ENCODE measurements around the gene RPRD1B.
"Not testable (repeated sequence)": the region's sequence is repeated elsewhere in the genome, so short reads cannot be mapped to it uniquely, and the experiment has no call there.

The RPRD1B gene

DNA sequence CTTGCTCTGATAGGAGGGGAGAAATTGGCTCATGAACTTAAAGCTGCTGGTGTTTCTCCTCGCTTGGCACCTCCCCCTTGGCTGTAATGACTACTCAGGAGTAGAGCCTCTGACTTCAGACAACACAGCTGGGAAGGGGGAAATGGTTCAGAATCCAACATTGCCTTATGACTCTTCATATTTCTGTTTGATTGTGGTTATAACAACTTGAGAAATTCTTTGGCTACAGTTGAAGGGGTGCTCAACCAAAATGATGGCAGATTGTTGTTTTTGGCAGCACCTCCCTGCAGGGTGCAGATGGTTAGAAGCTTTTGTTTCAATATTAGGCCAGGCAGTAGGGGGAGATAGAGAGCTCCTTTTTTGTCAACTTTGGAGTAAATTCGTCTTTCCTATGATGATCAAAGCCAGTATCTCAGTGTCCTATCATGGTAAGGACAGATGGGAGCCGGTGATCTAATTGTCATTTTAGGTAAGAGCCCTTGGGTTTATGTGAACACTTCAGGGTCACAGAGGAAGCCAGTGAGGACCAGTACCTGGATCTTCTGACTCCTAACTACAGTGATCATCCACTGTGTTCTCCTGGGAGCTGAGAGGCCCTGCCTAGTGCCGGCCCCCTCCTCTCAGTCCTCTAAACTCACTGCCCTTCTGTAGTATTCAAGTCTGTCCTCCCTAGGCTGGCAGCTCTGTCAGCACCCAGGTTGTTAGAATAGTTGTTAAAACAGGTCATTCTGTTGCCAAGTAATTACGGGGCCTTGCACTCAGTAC lies 39.9 kb downstream of the RPRD1B start:
- no peak for DNase-seq (ENCODE audit: low read depth, low spot score)

DNA sequence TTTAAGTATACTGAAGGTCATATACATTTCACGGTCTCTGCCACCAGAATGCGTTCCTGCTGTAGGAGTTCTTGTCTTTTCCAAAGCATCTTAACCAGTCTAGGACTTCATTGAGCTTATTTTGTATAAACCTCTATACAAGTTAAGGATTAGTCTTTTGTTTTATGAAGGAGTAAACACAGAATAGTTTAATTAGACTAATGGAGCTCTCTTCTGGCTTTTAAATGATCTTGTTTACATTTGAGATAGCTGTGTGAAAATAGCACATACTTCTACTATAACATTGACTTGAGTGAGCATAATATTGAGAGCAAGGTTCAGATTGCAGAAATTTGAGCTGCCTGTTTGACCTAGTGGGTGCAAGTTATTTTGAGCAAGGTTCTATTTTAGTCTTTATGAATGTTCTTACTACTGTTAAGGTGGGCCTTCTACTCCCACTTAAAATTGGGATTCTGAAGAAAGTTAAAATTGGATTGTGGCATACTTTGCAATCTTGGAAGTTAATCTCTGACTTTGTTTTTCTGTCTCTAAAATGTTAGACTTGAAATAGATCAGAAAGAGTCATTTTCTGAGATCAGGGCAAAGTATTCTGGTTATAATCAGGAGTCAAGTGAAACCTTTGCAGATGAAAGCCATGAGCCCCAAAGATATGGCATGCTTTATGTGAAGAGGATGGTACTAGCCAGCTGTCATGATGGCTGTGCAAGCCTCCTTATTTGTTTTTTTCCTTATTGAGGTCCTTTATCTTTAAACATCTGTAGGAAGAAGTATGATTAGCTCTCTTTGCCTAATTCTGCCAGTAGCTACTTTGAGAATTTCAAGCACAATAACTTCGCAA lies 41.8 kb downstream of the RPRD1B start:
- DNase-seq (ENCODE audit: low read depth, low spot score), result no peak

DNA sequence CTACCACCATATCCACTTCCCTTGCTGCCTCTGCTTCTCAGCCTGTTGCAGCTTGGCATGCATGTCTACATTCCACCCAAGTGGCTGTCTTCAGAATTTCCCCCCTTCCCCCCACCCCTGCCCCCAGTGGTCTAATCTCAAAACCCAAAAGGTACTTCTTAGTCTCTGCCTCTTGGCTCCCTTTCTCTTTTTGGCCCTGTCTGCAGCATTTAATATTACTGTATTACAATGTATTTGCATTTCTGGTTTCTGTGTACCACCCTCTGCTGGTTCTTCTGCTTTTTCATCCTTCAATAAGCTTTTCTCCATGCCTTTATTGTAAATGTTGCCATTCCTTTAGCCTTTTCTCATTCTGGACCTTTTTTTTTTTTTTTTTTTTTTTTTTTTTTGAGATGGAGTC lies 43.0 kb downstream of the RPRD1B start:
- no peak for DNase-seq (ENCODE audit: low read depth, low spot score)

DNA sequence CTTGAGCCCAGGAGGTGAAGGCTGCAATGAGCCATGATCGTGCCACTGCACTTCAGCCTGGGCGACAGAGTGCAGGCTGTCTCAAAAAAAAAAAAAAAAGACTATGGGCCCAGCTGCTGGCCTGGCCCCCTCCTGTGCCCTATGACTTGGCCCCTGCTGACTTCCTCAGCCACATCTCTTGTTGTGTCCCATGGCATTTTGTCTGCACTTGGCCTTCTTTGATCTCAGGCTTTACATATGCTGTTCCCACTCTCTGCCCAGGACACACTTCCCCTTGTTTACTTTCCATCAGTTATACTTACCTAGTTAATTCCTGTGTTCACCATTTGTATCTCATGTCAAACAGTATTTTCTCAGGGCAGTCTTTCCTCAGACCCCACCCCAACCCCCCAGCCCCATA lies 44.5 kb downstream of the RPRD1B start:
- DNase-seq (ENCODE audit: low read depth, low spot score), result no peak

DNA sequence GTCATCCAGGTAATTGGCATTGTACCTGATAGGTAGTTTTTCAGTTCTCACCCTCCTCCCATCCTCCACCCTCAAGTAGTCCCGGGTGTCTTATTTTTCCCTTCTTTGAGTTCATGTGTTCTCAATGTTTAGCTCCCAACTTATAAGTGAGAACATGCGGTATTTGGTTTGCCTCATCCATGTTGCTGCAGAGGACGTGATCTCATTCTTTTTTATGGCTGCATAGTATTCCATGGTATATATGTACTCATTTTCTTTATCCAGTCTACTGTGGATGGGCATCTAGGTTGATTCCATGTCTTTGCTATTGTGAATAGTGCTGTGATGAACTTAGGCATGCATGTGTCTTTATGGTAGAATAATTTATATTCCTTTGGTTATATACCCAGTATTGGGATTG lies 45.8 kb downstream of the RPRD1B start:
- DNase-seq (ENCODE audit: low read depth, low spot score), result no peak

DNA sequence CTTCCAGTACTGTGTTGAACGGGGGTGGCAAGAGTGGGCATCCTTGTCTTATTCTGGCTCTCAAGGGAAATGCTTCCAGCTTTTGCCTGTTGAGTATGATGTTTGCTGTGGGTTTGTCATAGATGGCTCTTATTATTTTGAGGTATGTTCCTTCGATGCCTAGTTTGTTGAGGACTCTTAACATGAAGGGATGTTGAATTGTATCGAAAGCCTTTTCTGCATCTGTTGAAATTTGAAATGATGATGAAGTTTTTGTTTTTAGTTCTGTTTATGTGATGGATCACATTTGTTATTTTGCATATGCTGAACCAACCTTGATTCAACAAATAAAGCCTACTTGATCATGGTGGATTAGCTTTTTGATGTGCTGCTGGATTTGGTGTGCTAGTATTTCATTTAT lies 48.0 kb downstream of the RPRD1B start:
- no peak for DNase-seq (ENCODE audit: low read depth, low spot score)

DNA sequence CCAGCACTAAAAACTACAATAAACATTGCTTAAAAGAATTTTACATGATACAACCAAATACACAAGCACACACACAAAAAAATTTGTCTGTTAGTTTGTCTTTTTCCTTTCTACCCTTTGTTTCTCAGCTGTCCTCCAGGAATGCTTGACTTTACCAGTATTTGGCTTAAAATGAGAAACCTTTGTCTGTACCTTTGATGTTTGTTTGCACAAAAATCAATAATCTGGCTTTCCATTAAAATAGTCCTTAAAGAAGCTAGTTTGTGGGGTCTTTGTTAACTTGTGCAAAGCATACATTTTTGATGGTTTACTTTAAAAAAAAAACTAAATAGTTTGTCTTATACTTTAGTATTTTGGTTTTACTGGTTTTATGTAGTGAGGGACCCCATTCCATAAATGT lies 49.3 kb downstream of the RPRD1B start:
- DNase-seq (ENCODE audit: low read depth, low spot score), result no peak

DNA sequence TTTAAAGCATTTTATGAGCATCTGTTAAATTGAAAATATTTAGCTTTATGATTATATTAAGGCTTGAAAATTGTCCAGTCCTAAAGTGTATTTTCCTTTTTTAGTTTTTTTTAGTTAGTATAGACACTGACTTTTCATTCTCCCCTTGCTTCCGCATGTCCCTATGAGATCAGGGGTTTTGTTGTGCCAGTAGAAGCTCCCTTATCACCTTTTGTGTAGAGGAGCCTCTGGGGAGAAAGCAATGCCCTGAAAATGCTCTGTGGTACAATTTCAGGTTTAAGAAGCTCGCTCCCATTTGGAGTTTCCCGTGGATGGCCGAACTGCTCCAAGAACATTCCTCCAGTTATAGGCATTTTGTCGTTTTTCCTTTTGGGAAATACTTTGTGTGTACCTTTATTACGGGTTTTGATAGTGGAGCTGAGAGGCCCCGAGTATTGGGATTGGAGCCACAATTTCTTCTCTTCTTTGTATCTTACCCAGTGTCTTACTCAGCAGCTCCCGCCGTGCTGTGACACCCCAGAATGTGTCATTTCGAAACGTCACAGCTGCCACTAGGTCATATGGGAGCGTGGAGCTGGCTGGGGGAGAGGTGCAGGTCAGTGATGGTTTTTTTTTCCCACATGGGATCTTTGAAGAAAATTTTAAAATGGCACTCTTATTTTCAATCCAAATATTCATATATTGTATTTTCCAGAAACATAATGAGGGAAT lies 49.9 kb downstream of the RPRD1B start:
- no peak for DNase-seq (ENCODE audit: low read depth, low spot score)

DNA sequence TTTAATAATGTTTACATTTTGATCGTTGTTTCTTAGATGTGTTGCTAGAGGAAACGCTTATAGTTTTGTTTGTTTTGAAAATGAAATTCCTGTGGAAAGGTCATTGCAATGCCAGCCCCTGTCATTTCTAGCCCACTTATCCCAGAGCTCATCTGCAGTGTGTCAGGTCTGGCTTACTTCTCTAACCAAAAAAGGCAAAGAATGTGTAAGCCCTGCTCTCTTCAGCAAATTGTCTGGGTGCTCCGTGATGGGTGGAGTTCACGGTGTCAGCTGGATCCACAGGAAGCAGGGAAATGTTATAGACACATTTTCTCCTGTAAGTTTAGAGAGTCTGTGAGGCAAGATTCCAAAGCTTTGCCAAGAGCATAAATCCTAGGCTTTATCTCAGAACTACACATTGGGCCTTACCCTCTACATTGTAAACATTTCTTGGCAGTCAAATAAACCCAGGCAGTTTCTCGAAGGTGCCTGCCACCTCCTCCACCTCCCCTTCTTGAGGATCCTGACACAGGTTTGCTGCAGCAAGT lies 50.9 kb downstream of the RPRD1B start:
- no peak for DNase-seq (ENCODE audit: low read depth, low spot score)

DNA sequence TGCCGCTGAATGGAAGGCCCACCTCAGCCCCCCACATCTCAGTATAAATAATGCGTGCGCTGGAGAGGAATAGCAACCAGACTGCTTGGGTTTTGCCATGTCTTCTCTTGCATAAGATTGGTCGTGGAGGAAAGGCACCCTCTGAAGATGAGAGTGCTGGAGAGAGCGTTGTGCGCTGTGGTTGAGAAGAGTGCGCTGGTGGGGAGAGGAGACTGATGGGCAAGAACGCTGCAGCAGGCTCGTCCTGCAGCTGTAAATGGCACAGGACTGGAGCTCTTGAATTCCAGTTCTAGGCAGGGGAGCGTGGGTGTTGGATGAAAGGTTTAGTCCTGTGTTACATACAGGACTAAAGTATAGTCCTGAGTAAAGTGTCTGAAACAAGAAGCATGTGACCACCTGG lies 51.5 kb downstream of the RPRD1B start:
- DNase-seq (ENCODE audit: low read depth, low spot score), result no peak

DNA sequence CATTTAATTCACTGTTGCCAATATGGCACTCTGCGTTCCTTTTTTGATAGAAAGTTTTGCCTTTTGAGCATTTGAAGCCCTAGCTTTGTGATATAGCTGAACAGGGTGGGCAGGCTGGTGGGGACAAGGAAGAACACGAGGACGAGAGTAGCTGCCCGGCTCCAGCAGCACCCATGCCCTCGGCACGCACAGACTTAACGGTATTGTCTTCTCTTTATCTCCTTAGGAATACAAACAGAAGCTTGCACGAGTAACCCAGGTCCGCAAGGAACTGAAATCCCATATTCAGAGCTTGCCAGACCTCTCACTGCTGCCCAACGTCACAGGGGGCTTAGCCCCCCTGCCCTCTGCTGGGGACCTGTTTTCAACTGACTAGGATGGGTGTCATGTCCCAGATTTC lies 56.0 kb downstream of the RPRD1B start:
- no peak for DNase-seq (ENCODE audit: low read depth, low spot score)

DNA sequence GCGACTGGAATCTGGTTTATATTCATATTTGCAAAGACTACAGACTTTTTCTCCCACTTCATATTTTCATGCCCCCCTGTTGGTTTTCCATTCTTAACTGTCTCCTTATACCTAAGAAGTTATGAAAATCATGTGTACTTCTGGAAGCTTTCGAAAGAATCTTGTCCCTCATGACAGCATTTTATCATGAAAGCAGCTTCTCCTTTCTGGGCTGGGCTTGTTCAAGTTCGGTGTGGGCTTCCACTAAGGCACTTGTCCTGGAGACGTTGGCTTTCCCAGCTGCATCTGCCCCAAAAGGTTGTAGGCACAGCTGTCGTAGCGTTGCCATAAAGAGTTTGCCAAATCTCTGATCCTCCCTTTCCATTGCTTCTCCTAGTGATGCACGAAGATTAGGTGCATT lies 56.5 kb downstream of the RPRD1B start:
- no peak for DNase-seq (ENCODE audit: low read depth, low spot score)

DNA sequence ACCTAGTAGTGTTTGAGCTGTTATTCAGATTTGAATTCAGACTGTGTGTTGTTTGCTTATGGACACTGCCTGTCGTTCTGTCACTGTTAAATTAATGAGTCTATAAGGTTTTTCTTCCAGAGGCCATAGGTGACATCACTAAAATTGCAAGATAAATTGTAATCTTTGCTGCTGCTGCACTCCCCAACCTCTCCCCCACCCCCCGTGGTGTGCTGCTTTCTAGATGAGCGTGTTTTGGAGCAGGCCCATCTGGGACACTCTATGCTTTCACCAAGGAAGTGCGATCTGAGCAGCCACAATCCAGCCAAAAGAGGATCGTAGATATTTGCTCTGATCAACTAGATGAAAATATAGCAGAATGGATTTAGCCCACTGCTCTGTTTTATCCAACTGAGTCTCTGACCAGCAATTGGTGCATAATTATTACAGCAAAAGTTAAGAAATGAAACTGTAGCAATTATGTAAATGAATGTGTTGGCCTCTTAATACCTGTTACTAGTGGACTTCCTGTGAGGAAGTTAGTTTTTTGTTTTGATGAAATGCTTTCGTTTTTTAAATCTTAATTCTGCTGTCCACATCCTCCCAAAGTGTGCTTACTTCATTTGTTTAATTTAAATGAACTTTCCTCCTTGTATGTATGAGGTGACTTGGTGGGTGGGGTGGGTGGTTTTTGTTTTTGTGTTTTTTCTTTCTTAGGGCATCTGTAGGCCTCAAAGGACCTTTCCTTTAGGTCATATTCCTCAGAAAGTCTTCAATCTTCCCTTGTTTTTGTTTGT lies 58.1 kb downstream of the RPRD1B start:
- DNase-seq (ENCODE audit: low read depth, low spot score), result no peak

DNA sequence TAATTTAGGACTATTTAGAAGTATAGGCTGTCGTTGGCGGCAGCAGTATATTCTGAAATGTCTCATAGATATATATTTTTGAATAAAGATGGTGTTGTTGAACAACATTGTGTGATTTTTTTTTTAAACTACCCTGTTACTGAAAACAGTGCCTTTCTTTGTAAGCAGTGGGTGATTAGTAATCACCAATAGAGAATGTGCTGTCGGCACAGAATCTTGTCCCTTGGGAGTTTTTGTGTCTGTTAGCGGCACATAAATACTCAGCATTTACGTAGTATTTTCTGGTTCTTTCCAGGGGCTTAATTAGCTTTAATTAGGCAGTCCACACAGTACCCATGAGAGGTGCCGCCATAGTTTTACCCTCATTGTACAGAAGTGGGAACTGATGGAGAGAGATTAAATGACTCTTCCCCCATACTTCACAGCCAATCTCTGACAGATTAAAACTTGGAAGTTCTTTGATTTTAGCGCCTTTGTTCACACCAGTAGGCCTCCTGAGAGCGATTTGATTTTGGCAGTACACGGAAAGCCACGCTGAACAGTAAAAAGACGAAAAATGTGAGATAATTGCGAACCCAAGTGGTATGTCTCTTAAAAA lies 58.8 kb downstream of the RPRD1B start:
- DNase-seq (ENCODE audit: low read depth, low spot score), result no peak

DNA sequence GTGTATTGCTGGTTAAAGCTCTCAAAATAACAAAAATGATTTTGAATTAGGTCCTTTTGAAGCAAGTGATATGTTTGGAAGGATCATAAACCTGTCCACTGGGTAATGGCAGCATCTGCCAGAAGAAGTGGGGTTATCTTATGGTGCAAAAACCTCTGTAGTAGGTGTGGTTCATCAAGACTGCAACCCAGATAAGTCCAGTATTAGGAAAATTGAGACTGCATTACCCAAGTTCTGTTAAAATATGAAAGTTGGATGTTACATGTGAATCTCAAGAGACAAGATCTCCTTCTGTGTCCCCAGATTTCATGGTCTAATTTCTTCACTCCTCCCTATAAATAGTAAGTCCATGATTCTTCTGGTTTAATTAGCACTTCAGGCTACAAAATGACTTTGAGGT lies 59.4 kb downstream of the RPRD1B start:
- no peak for DNase-seq (ENCODE audit: low read depth, low spot score)

DNA sequence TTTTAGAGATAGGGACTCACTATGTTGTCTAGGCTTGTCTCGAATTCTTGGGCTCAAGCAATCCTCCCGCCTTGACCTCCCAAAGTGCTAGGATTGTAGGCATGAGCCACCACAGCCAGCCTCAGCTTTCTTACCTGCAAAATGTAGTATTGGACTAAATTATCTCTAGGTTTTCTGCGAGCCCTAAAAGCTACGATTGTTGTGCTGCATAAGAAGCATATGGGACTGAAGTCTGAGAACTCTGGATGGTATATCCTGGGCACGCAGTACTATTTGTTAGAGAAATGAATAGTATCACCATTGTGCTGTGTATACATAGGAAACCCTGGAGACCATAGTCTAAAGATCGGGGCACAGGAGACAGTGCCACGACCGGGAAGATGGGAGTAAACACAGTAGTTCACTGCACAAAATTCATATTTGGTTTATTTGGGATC lies 60.1 kb downstream of the RPRD1B start:
- no peak for DNase-seq (ENCODE audit: low read depth, low spot score)

DNA sequence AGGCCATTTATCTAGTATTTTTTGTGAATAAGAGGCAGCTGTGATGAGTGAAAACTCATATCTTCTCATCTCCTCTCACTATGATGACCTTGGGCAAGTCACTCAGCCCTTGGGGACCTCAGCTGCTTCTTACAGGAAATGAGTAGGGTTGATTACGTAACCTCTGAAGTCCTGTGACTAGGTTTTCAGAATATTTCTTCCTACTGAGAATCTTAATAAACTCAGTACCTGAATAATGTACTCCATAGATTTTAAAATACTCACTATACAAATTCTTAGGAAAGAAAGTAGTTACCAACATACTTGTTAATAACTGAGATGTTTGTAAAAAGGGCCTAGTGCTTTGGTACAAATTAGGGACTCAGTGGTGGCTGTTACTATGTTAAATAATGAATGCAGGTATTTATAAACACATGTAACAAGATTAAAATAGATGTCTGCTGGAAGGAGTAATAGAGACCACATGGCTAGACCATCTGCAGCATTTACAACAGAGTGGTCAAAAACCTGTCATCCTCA lies 60.9 kb downstream of the RPRD1B start:
- DNase-seq (ENCODE audit: low read depth, low spot score), result no peak

DNA sequence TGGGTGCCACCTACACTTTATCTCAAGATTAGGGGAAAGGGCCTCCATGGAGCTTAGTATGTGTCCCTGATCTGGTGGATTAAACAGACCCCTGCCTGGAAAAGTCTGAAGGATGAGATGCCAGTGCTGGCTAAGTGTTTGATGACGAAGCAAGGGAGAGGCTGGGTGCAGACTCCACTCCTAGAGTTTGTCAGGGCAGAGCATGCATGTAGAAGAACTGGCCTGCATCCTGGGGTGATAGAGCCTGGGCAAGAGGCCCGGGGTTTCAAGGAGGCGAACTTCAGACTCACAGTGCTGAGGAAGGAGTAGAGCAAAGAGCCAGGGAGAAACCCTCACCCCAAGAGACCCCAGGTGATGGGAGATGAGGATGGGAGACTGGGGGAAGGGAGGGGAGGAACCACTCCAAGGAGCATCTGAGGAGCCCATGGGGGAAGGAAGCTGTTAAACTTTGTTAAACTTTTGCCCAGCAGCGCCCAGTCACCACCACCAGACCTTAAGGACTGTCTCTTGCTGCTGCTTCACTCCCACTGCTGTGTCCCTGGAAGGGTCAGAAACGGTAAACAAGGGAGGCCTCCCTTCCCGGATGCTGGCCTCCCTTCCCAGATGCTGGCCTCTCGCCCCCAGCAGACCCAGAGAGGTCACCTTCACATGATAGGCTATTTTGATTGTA lies 61.6 kb downstream of the RPRD1B start:
- DNase-seq (ENCODE audit: low read depth, low spot score), result no peak

DNA sequence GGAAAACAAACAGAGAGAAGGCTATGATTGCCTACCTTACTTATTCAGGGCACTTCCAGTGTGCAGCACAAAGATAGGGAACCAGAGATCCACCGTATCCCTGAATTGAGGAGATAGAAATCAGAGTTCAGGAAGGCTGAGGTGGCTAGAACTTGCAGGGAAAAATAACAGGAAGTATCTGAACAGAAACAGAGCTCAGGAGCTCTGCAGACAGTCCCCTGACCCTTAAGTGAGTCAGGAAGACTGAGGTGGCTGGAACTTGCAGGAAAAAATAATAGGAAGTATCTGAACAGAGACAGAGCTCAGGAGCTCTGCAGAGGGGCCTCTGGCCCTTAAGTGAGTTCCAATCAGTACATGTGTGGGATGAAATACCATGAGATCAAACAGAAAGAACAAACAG lies 65.4 kb downstream of the RPRD1B start:
- no peak for DNase-seq (ENCODE audit: low read depth, low spot score)

DNA sequence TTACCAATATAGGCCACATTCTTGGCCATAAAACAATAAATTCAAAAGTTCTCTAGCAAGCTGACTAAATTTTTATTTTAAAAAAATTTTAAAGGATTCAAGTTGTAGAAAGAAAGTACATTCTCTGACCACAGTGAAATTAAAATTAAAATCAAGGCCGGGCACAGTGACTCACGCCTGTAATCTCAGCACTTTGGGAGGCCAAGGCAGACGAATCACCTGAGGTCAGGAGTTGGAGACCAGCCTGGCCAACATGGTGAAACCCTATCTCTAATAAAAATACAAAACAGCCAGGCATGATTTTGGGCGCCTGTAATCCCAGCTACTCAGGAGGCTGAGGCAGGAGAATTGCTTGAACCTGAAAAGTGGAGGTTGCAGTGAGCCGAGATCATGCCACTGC lies 68.7 kb downstream of the RPRD1B start:
- DNase-seq (ENCODE audit: low read depth, low spot score), result not testable (repeated sequence)

Data from iPS DF 19.7 (cell line).